GM21737 (cell line): ENCODE measurements around the gene RPIA.

Experiments
- ATAC-seq: cut with Tn5 transposase; IDR thresholded peaks from one replicate; pipeline ENCODE4 v1.9.1; 2021; ENCODE audit warnings: mild to moderate bottlenecking, moderate library complexity; ENCODE audit not compliant: unreplicated experiment

The RPIA gene

GRCh38 chr2:88683160-88684021, 8.1 kb upstream of the RPIA start:
- no peak for ATAC-seq

GRCh38 chr2:88684519-88684918, 7.0 kb upstream of the RPIA start:
- no peak for ATAC-seq

GRCh38 chr2:88686320-88686719, 5.2 kb upstream of the RPIA start:
- ATAC-seq = no peak

- no peak for ATAC-seq
Measured at GRCh38 chr2:88687384-88687783, 4.1 kb upstream of the RPIA start.

GRCh38 chr2:88690591-88691338, 708 bp upstream of the RPIA start:
- ATAC-seq = no peak

GRCh38 chr2:88692187-88692586, 714 bp downstream of the RPIA start:
- no peak for ATAC-seq

GRCh38 chr2:88693911-88694414, 2.5 kb downstream of the RPIA start:
- no peak for ATAC-seq

- no peak for ATAC-seq
Measured at GRCh38 chr2:88696611-88697010, 5.1 kb downstream of the RPIA start.

GRCh38 chr2:88697370-88698026, 6.0 kb downstream of the RPIA start:
- ATAC-seq = no peak

- no peak for ATAC-seq
Measured at GRCh38 chr2:88698027-88698413, 6.5 kb downstream of the RPIA start.

- no peak for ATAC-seq
Measured at GRCh38 chr2:88698498-88699233, 7.2 kb downstream of the RPIA start.

GRCh38 chr2:88707003-88707402, 15.5 kb downstream of the RPIA start:
- ATAC-seq = no peak

- ATAC-seq = no peak
Measured at GRCh38 chr2:88709181-88709631, 17.7 kb downstream of the RPIA start.

GRCh38 chr2:88711289-88711688, 19.8 kb downstream of the RPIA start:
- no peak for ATAC-seq

GRCh38 chr2:88711897-88712296, 20.4 kb downstream of the RPIA start:
- no peak for ATAC-seq

GRCh38 chr2:88713408-88713807, 21.9 kb downstream of the RPIA start:
- no peak for ATAC-seq

- no peak for ATAC-seq
Measured at GRCh38 chr2:88714667-88715066, 23.2 kb downstream of the RPIA start.

- ATAC-seq = no peak
Measured at GRCh38 chr2:88720399-88720798, 28.9 kb downstream of the RPIA start.

- no peak for ATAC-seq
Measured at GRCh38 chr2:88721268-88721667, 29.8 kb downstream of the RPIA start.

- no peak for ATAC-seq
Measured at GRCh38 chr2:88724643-88725332, 33.3 kb downstream of the RPIA start.
